ENCODE data around the gene BANP.

BANP gene

GRCh38 chr16:87949071-87949744 is 2.0 kb upstream of the BANP start:
- peak; percentile 17 for DNase-seq

GRCh38 chr16:87951552-87952538 is 611 bp downstream of the BANP start:
- no peak for DNase-seq

- DNase-seq: no peak
Measured at GRCh38 chr16:87952751-87953150, 1.5 kb downstream of the BANP start.

- no peak for DNase-seq
Measured at GRCh38 chr16:87953308-87954215, 2.3 kb downstream of the BANP start.

GRCh38 chr16:87954361-87954760 is 3.1 kb downstream of the BANP start:
- DNase-seq: no peak

GRCh38 chr16:87954826-87955225 is 3.6 kb downstream of the BANP start:
- no peak for DNase-seq

GRCh38 chr16:87955302-87956097 is 4.3 kb downstream of the BANP start:
- no peak for DNase-seq

- no peak for DNase-seq
Measured at GRCh38 chr16:87956098-87956364, 4.8 kb downstream of the BANP start.

- no peak for DNase-seq
Measured at GRCh38 chr16:87956365-87957231, 5.4 kb downstream of the BANP start.

GRCh38 chr16:87957296-87958094 is 6.3 kb downstream of the BANP start:
- DNase-seq: no peak

GRCh38 chr16:87958632-87959031 is 7.4 kb downstream of the BANP start:
- DNase-seq: no peak

GRCh38 chr16:87959391-87959990 is 8.3 kb downstream of the BANP start:
- no peak for DNase-seq

- no peak for DNase-seq
Measured at GRCh38 chr16:87960296-87960695, 9.1 kb downstream of the BANP start.

GRCh38 chr16:87960852-87961251 is 9.6 kb downstream of the BANP start:
- DNase-seq: no peak

- DNase-seq: no peak
Measured at GRCh38 chr16:87961623-87962022, 10.4 kb downstream of the BANP start.

- DNase-seq: no peak
Measured at GRCh38 chr16:87963400-87963799, 12.2 kb downstream of the BANP start.

GRCh38 chr16:87964049-87964659 is 12.9 kb downstream of the BANP start:
- no peak for DNase-seq

- DNase-seq: no peak
Measured at GRCh38 chr16:87965417-87965816, 14.2 kb downstream of the BANP start.

GRCh38 chr16:87966064-87966645 is 14.9 kb downstream of the BANP start:
- no peak for DNase-seq

All from NCI-H510A treated with DMSO at 0.1 percent for 48 hours (cell line).